ENCODE results near the gene POFUT2.

Gene POFUT2

DNA sequence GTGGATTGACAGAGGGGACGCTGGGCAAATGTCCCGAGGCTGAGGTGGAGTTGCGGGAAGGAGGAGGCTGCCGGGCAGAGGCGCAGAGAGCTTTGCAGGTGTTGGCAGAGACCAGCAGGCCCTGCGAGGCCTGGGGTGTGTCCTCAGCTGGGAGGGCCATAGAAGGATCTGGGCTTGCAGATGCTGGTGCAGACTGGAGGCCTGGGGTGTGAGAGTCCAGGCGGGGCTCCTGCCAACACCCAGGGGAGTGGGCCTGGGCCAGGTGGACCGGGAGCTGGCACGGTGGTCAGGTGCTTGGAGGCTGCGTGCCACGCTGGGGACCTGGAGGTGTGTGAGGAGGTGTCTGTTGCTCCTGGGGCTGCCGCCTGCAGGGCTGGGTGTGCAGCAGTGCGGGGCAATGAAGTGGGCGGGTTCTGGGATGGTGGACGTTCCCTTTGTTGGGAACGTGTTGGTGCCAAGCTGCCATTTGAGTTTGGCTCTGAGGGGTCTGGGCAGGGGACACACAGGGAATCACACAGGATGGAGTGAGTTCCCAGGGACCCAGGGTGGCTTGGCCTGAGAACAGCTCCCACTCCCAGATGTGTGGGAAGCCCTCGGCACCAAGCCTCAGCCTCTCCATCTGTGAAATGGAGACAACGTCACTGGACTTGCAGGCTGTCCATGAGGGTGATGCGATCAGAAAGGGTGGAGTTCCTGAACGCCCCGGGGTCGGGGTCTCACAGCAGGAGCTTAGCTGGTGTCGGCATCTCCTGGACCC lies 39.9 kb upstream of the POFUT2 start:
- H3K9ac ChIP-seq (ENCODE audit: low read length), result no peak overlapping the region
- no peaks in the 10 kb centered on the region for H3K36me3 ChIP-seq (ENCODE audit: control insufficient read depth in 1 of 2, insufficient read depth in 2 of 2, low read length in 2 of 2)
- WGBS (ENCODE audit: extremely low coverage, insufficient coverage, insufficient read length), result no CpG with 5 or more reads among the region's 23 CpGs

GRCh38 chr21:45326891-45327440 lies 39.3 kb upstream of the POFUT2 start:
- H2BK5ac ChIP-seq (ENCODE audit: low read depth, low read length, poor library complexity), result no peak overlapping the region
- H3K27me3 ChIP-seq (ENCODE audit: insufficient read depth, low read length), result no peaks in the 10 kb centered on the region
- DNase-seq, result no peak
- no CpG with 5 or more reads among the region's 8 CpGs for WGBS (ENCODE audit: extremely low coverage, insufficient coverage, insufficient read length)
- H3K18ac ChIP-seq (ENCODE audit: low read length), result no peak overlapping the region
- H4K8ac ChIP-seq (ENCODE audit: low read depth, low read length), result no peak overlapping the region
- H4K91ac ChIP-seq (ENCODE audit: low read depth, low read length), result no peak overlapping the region
- no peak overlapping the region for H3K23ac ChIP-seq (ENCODE audit: low read length)
- peaks cover 29% of the 10 kb centered on the region for H3K79me1 ChIP-seq (ENCODE audit: low read length)
- no peak overlapping the region for H4K12ac ChIP-seq (ENCODE audit: low read depth, low read length)
- H3K36me3 ChIP-seq (ENCODE audit: control insufficient read depth in 1 of 2, insufficient read depth in 2 of 2, low read length in 2 of 2), result no peaks in the 10 kb centered on the region
- H2BK12ac ChIP-seq (ENCODE audit: low read length), result peak overlapping the region; percentile 14
- no peaks in the 10 kb centered on the region for H3K9me3 ChIP-seq (ENCODE audit: insufficient read depth, low read depth, low read length)
- peak overlapping the region; percentile 22 for H2AK5ac ChIP-seq (ENCODE audit: low read length)
- H3K9ac ChIP-seq (ENCODE audit: low read length), result no peak overlapping the region
- no peak overlapping the region for H2BK120ac ChIP-seq (ENCODE audit: insufficient read depth, low read length, poor library complexity)
- peaks cover 28 to 36% of the 10 kb centered on the region in 2 experiments for H3K4me1 ChIP-seq (ENCODE audit: control insufficient read depth in 1 of 2, insufficient read depth in 2 of 2, low read length in 2 of 2)
- no peak overlapping the region for H3K4ac ChIP-seq (ENCODE audit: low read depth, low read length)
- no peak overlapping the region for H3K14ac ChIP-seq (ENCODE audit: low read length)
- no peak overlapping the region for H2AFZ ChIP-seq (ENCODE audit: insufficient read depth, low read length, poor library complexity)
- H3K27ac ChIP-seq (ENCODE audit: low read depth, low read length), result no peak overlapping the region
- no peaks in the 10 kb centered on the region for H3K79me2 ChIP-seq (ENCODE audit: control insufficient read depth, insufficient read depth, low read length, poor library complexity)
- H3K4me2 ChIP-seq (ENCODE audit: low read length), result no peak overlapping the region
- H3K4me3 ChIP-seq (ENCODE audit: low read depth, low read length), result no peak overlapping the region

More for the DNA sequence above, 39.9 kb upstream of the POFUT2 start:
- peaks cover 2% of the 10 kb centered on the region for H3K9me3 ChIP-seq (ENCODE audit: insufficient read depth, low read depth, low read length)
- no peak overlapping the region for H3K14ac ChIP-seq (ENCODE audit: low read length)
- H3K23ac ChIP-seq (ENCODE audit: low read length), result no peak overlapping the region
- no peak overlapping the region for H3K27ac ChIP-seq (ENCODE audit: low read depth, low read length)
- no peak overlapping the region for H3K4me2 ChIP-seq (ENCODE audit: low read length)
- peaks cover 27% of the 10 kb centered on the region for H3K79me1 ChIP-seq (ENCODE audit: low read length)
- H4K91ac ChIP-seq (ENCODE audit: low read depth, low read length), result no peak overlapping the region
- H2BK5ac ChIP-seq (ENCODE audit: low read depth, low read length, poor library complexity), result no peak overlapping the region
- H4K12ac ChIP-seq (ENCODE audit: low read depth, low read length), result no peak overlapping the region
- no peak overlapping the region for H3K18ac ChIP-seq (ENCODE audit: low read length)
- H3K4ac ChIP-seq (ENCODE audit: low read depth, low read length), result no peak overlapping the region
- no peak overlapping the region for H4K8ac ChIP-seq (ENCODE audit: low read depth, low read length)
- H3K4me1 ChIP-seq (ENCODE audit: control insufficient read depth in 1 of 2, insufficient read depth in 2 of 2, low read length in 2 of 2), result peaks cover 28 to 36% of the 10 kb centered on the region in 2 experiments
- no peak overlapping the region for H2AFZ ChIP-seq (ENCODE audit: insufficient read depth, low read length, poor library complexity)
- H2BK12ac ChIP-seq (ENCODE audit: low read length), result peak overlapping the region; percentile 40
- no peaks in the 10 kb centered on the region for H3K27me3 ChIP-seq (ENCODE audit: insufficient read depth, low read length)
- H2BK120ac ChIP-seq (ENCODE audit: insufficient read depth, low read length, poor library complexity), result no peak overlapping the region
- no peak for DNase-seq
- H2AK5ac ChIP-seq (ENCODE audit: low read length), result peak overlapping the region; percentile 71
- H3K79me2 ChIP-seq (ENCODE audit: control insufficient read depth, insufficient read depth, low read length, poor library complexity), result no peaks in the 10 kb centered on the region
- no peak overlapping the region for H3K4me3 ChIP-seq (ENCODE audit: low read depth, low read length)

DNA sequence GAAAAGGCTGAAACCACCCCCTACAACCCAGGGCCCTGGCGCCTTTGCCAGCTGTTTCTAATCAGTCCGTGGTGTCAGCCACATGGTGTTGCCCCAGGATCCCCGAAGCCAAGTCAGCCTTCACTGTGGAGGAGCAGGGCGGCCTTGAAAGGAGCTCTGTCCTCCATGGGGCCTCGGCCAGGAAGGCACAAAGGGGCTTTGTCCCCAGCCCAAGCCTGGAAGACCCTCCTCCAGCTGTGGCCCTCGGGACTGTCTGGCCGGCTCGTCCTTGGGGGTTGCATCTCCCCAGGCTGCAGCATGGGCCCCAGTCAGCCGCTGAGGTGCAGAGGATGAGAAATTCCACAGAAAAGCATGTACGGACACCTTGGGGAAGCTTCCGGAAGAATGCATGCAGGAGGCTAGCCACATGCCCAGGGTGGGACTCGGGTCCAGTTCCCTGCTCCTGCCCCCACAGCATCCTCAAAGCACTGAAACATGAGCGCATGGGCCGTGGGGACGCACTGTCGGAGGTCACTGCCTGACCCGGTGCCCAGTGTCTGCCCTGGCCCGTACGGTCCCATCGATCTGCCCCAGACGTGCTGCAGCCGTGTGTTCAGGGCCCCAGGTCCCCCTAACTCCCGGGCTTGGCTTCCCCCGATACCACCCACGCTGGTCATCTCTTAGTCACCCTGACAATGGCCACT lies 38.6 kb upstream of the POFUT2 start:
- Histone ChIP-seq H3K4me1 (ENCODE audit: control insufficient read depth in 1 of 2, insufficient read depth in 2 of 2, low read length in 2 of 2) (peaks cover 28 to 31% of the 10 kb centered on the region in 2 experiments), H3K4ac (ENCODE audit: low read depth, low read length) (no peak overlapping the region)

GRCh38 chr21:45325206-45326168 lies 37.8 kb upstream of the POFUT2 start:
- Histone ChIP-seq H3K4me3 (ENCODE audit: low read depth, low read length) (no peak overlapping the region), H3K18ac (ENCODE audit: low read length) (no peak overlapping the region), H4K8ac (ENCODE audit: low read depth, low read length) (no peak overlapping the region), H4K91ac (ENCODE audit: low read depth, low read length) (peak overlapping the region; percentile 44), H3K23ac (ENCODE audit: low read length) (no peak overlapping the region), H2AK5ac (ENCODE audit: low read length) (peak overlapping the region; percentile 38), H3K79me2 (ENCODE audit: control insufficient read depth, insufficient read depth, low read length, poor library complexity) (peaks cover 2% of the 10 kb centered on the region), H3K9me3 (ENCODE audit: insufficient read depth, low read depth, low read length) (no peaks in the 10 kb centered on the region), H2BK120ac (ENCODE audit: insufficient read depth, low read length, poor library complexity) (no peak overlapping the region), H4K12ac (ENCODE audit: low read depth, low read length) (no peak overlapping the region), H3K14ac (ENCODE audit: low read length) (no peak overlapping the region), H2BK12ac (ENCODE audit: low read length) (no peak overlapping the region), H2BK5ac (ENCODE audit: low read depth, low read length, poor library complexity) (no peak overlapping the region), H3K9ac (ENCODE audit: low read length) (no peak overlapping the region), H2AFZ (ENCODE audit: insufficient read depth, low read length, poor library complexity) (no peak overlapping the region), H3K36me3 (ENCODE audit: control insufficient read depth in 1 of 2, insufficient read depth in 2 of 2, low read length in 2 of 2) (no peaks in the 10 kb centered on the region), H3K4me1 (ENCODE audit: control insufficient read depth in 1 of 2, insufficient read depth in 2 of 2, low read length in 2 of 2) (peaks cover 25 to 28% of the 10 kb centered on the region in 2 experiments), H3K4me2 (ENCODE audit: low read length) (no peak overlapping the region), H3K79me1 (ENCODE audit: low read length) (peaks cover 30% of the 10 kb centered on the region), H3K27ac (ENCODE audit: low read depth, low read length) (no peak overlapping the region), H3K27me3 (ENCODE audit: insufficient read depth, low read length) (no peaks in the 10 kb centered on the region), H3K4ac (ENCODE audit: low read depth, low read length) (no peak overlapping the region)
- no peak for DNase-seq
- WGBS (ENCODE audit: extremely low coverage, insufficient coverage, insufficient read length), result no CpG with 5 or more reads among the region's 32 CpGs

More for the DNA sequence above, 38.6 kb upstream of the POFUT2 start:
- Histone ChIP-seq H3K14ac (ENCODE audit: low read length) (no peak overlapping the region), H2BK120ac (ENCODE audit: insufficient read depth, low read length, poor library complexity) (no peak overlapping the region), H4K12ac (ENCODE audit: low read depth, low read length) (no peak overlapping the region), H3K27ac (ENCODE audit: low read depth, low read length) (no peak overlapping the region), H4K8ac (ENCODE audit: low read depth, low read length) (no peak overlapping the region), H3K9ac (ENCODE audit: low read length) (no peak overlapping the region), H2BK5ac (ENCODE audit: low read depth, low read length, poor library complexity) (no peak overlapping the region), H2AFZ (ENCODE audit: insufficient read depth, low read length, poor library complexity) (no peak overlapping the region), H3K18ac (ENCODE audit: low read length) (no peak overlapping the region), H3K27me3 (ENCODE audit: insufficient read depth, low read length) (no peaks in the 10 kb centered on the region), H3K79me2 (ENCODE audit: control insufficient read depth, insufficient read depth, low read length, poor library complexity) (no peaks in the 10 kb centered on the region), H3K79me1 (ENCODE audit: low read length) (peaks cover 26% of the 10 kb centered on the region), H3K36me3 (ENCODE audit: control insufficient read depth in 1 of 2, insufficient read depth in 2 of 2, low read length in 2 of 2) (no peaks in the 10 kb centered on the region), H2BK12ac (ENCODE audit: low read length) (peak overlapping the region; percentile 26), H3K4me3 (ENCODE audit: low read depth, low read length) (no peak overlapping the region), H2AK5ac (ENCODE audit: low read length) (peak overlapping the region; percentile 26), H3K9me3 (ENCODE audit: insufficient read depth, low read depth, low read length) (no peaks in the 10 kb centered on the region), H4K91ac (ENCODE audit: low read depth, low read length) (peak overlapping the region; percentile 44), H3K23ac (ENCODE audit: low read length) (no peak overlapping the region), H3K4me2 (ENCODE audit: low read length) (no peak overlapping the region)
- DNase-seq, result no peak
- no CpG with 5 or more reads among the region's 25 CpGs for WGBS (ENCODE audit: extremely low coverage, insufficient coverage, insufficient read length)

Measured in trophoblast cell (in vitro differentiated cells and primary cell).